H9 (cell line): ENCODE data around the gene TNFSF4. TPM values are rescaled to one million over a fixed set of nuclear protein-coding genes. Genes with fewer than 3 reads are reported as not detected.

ENCODE experiments used
- DNase-seq: peaks from one replicate; pipeline ENCODE4 v3.0.0-alpha.2; 2017
- H2AFZ ChIP-seq: one replicate; pipeline ENCODE4 v1.6.1; 2013; ENCODE audit warnings: mild to moderate bottlenecking, low read length, control low read depth, moderate library complexity
- H2AK5ac ChIP-seq: 2 replicates; pipeline ENCODE4 v1.6.1; 2013; ENCODE audit warnings: low read length, control low read depth, mixed read lengths; ENCODE audit not compliant: insufficient read length
- H2BK120ac ChIP-seq: one replicate; pipeline ENCODE4 v1.6.1; 2013; ENCODE audit warnings: low read depth, mild to moderate bottlenecking, low read length, control low read depth, inconsistent platforms; ENCODE audit not compliant: poor library complexity, severe bottlenecking
- H2BK12ac ChIP-seq: 2 replicates; pipeline ENCODE4 v1.6.1; 2013; ENCODE audit warnings: low read length, control low read depth, mixed read lengths, low read depth; ENCODE audit not compliant: insufficient read length
- H2BK15ac ChIP-seq: 2 replicates; pipeline ENCODE4 v1.6.1; 2013; ENCODE audit warnings: low read depth, low read length, control low read depth
- H2BK20ac ChIP-seq: one replicate; pipeline ENCODE4 v1.6.1; 2013; ENCODE audit warnings: low read depth, mild to moderate bottlenecking, low read length, control low read depth, inconsistent platforms; ENCODE audit not compliant: poor library complexity, severe bottlenecking
- H2BK5ac ChIP-seq: 2 replicates; pipeline ENCODE4 v1.6.1; 2013; ENCODE audit warnings: low read length, control low read depth, mixed read lengths; ENCODE audit not compliant: insufficient read length
- H3K14ac ChIP-seq: 2 replicates; pipeline ENCODE4 v1.6.1; 2013; ENCODE audit warnings: low read length, control low read depth; ENCODE audit not compliant: insufficient read depth
- H3K18ac ChIP-seq: 2 replicates; pipeline ENCODE4 v1.6.1; 2013; ENCODE audit warnings: low read depth, mild to moderate bottlenecking, mixed read lengths, low read length, control low read depth; ENCODE audit not compliant: insufficient read length
- H3K23ac ChIP-seq: 2 replicates; pipeline ENCODE4 v1.6.1; 2013; ENCODE audit warnings: low read length, control low read depth, mixed read lengths, low read depth; ENCODE audit not compliant: insufficient read length
- H3K23me2 ChIP-seq: 2 replicates; pipeline ENCODE4 v1.6.1; 2013; ENCODE audit warnings: low read depth, mild to moderate bottlenecking, mixed read lengths, low read length, control low read depth; ENCODE audit not compliant: insufficient read length, poor library complexity, severe bottlenecking
- H3K27ac ChIP-seq: 2 replicates; pipeline ENCODE4 v1.5.1; 2013; ENCODE audit warnings: low read length, control low read depth, mixed read lengths, low read depth; ENCODE audit not compliant: insufficient read length
- H3K27me3 ChIP-seq: 2 replicates; pipeline ENCODE4 v1.6.1; 2013; ENCODE audit warnings: low read length, control low read depth, inconsistent platforms; ENCODE audit not compliant: insufficient read depth
- H3K4ac ChIP-seq: 2 replicates; pipeline ENCODE4 v1.6.1; 2013; ENCODE audit warnings: low read depth, mild to moderate bottlenecking, control low read depth, inconsistent platforms, low read length, moderate library complexity
- H3K4me1 ChIP-seq: 2 replicates; pipeline ENCODE4 v1.6.1; 2013; ENCODE audit warnings: low read length, control low read depth, inconsistent platforms; ENCODE audit not compliant: insufficient read depth
- H3K4me2 ChIP-seq: 2 replicates; pipeline ENCODE4 v1.6.1; 2013; ENCODE audit warnings: low read length, control low read depth, mixed read lengths; ENCODE audit not compliant: insufficient read length, insufficient read depth
- H3K56ac ChIP-seq: 2 replicates; pipeline ENCODE4 v1.6.1; 2013; ENCODE audit warnings: low read depth, mild to moderate bottlenecking, mixed read lengths, low read length, control low read depth; ENCODE audit not compliant: insufficient read length
- H3K79me1 ChIP-seq: 2 replicates; pipeline ENCODE4 v1.6.1; 2013; ENCODE audit warnings: low read depth, mild to moderate bottlenecking, moderate library complexity, low read length, control low read depth, inconsistent platforms; ENCODE audit not compliant: insufficient read depth, poor library complexity, severe bottlenecking
- H3K79me2 ChIP-seq: 2 replicates; pipeline ENCODE4 v1.6.1; 2013; ENCODE audit warnings: low read length, control low read depth, inconsistent platforms; ENCODE audit not compliant: insufficient read depth
- H3K9ac ChIP-seq: 2 replicates; pipeline ENCODE4 v1.6.1; 2013; ENCODE audit warnings: low read length, control low read depth, mixed read lengths; ENCODE audit not compliant: insufficient read length; ENCODE audit errors: extremely low read depth
- H3K9me3 ChIP-seq: one replicate; pipeline ENCODE4 v1.6.1; 2013; ENCODE audit warnings: low read depth, low read length, inconsistent platforms; ENCODE audit not compliant: control insufficient read depth
- H3T11ph ChIP-seq: one replicate; pipeline ENCODE4 v1.6.1; 2013; ENCODE audit warnings: mild to moderate bottlenecking, low read length, control low read depth, inconsistent platforms
- H4K20me1 ChIP-seq: one replicate; pipeline ENCODE4 v1.6.1; 2013; ENCODE audit not compliant: control insufficient read depth, insufficient read length, insufficient read depth
- H4K5ac ChIP-seq: 2 replicates; pipeline ENCODE4 v1.6.1; 2013; ENCODE audit warnings: low read depth, mild to moderate bottlenecking, mixed read lengths, low read length, control low read depth; ENCODE audit not compliant: insufficient read length
- H4K8ac ChIP-seq: replicated peaks from 2 replicates; pipeline ENCODE4 v1.6.1; 2013; ENCODE audit warnings: low read length, control low read depth, mixed read lengths, low read depth; ENCODE audit not compliant: insufficient read length
- H4K91ac ChIP-seq: 2 replicates; pipeline ENCODE4 v1.6.1; 2013; ENCODE audit warnings: low read depth, mild to moderate bottlenecking, moderate library complexity, mixed read lengths, low read length, control low read depth; ENCODE audit not compliant: insufficient read length
- H3K27ac Mint-ChIP-seq, 3 experiments: 2 replicates in 2 of 3; 3 replicates in 1 of 3; pipeline ENCODE4 v1.8.0; 2020 to 2021; ENCODE audit warnings: mixed read lengths in 3 of 3, mild to moderate bottlenecking in 1 of 3, moderate library complexity in 1 of 3
- H3K27me3 Mint-ChIP-seq: 2 replicates; pipeline ENCODE4 v1.8.0; 2021; ENCODE audit warnings: low read depth, mild to moderate bottlenecking, moderate library complexity, mixed read lengths
- H3K36me3 Mint-ChIP-seq, 3 experiments: 2 replicates in 2 of 3; 3 replicates in 1 of 3; pipeline ENCODE4 v1.8.0; 2020 to 2021; ENCODE audit warnings: low read depth in 3 of 3, mixed read lengths in 3 of 3; ENCODE audit not compliant: insufficient read depth in 1 of 3
- H3K4me1 Mint-ChIP-seq, 2 experiments: 2 replicates each; pipeline ENCODE4 v1.8.0; 2020; ENCODE audit warnings: mixed read lengths in 2 of 2
- H3K4me3 Mint-ChIP-seq, 2 experiments: 2 replicates in 1 of 2; 3 replicates in 1 of 2; pipeline ENCODE4 v1.8.0; 2020 to 2021; ENCODE audit warnings: mild to moderate bottlenecking in 2 of 2, mixed read lengths in 2 of 2, moderate library complexity in 1 of 2
- H3K9me3 Mint-ChIP-seq, 2 experiments: 2 replicates in 1 of 2; 3 replicates in 1 of 2; pipeline ENCODE4 v1.8.0; 2020; ENCODE audit warnings: mild to moderate bottlenecking in 2 of 2, mixed read lengths in 2 of 2, moderate library complexity in 1 of 2
- WGBS: extraction: QIAGEN DNeasy Blood & Tissue Kit; methylation state at CpG from one replicate; pipeline ENCODE4 v1.1.7; 2013; ENCODE audit warnings: missing lambda C conversion rate, low lambda C conversion rate, mixed read lengths; ENCODE audit not compliant: insufficient read length; ENCODE audit errors: extremely low coverage; 5-methylcytosine and 5-hydroxymethylcytosine counted together
- total RNA-seq: library from RNA; stranded (reverse); gene quantifications from 2 replicates; pipeline ENCODE4 v1.2.1, GENCODE V29; 2021
- TF ChIP-seq, protein P1 (sequence below): fragments of 200-600 bp; sonication (generic); conservative IDR thresholded peaks from 3 replicates; pipeline ENCODE4 v1.8.0; 2021; ENCODE audit warnings: antibody characterized with exemption, mild to moderate bottlenecking

TNFSF4 gene
- total RNA-seq, 1 experiment from 2014 or later, result 0.28 TPM

DNA sequence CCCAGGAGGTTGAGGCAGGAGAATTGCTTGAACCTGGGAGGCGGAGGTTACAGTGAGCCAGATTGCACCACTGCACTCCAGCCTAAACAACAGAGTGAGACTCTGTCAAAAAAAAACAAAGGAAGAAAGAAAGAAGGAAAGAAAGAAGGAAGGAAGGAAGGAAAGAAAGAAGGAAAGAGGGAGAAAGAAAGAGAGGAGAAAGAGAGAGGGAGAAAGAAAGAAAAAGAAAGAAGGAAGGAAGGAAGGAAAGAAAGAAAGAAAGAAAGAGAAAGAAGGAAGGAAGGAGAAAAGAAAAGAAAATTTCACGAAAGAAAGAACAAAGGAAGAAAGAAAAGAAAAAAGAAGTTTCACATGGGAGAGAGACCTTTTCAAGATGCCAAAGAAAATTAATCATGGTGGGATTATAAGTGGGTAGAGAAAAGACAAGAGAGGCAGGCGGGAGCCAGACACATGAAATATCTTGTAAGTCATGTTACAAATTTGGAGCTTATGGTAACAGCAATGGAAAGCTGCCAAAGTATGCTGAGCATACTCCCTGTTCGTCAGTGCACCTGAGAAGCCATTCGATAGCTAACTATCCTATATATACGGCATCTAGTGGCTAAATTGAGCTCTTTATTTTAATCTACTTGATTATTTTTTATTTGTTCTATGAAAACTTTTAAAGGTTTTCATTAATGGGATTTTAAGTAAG lies 41.3 kb upstream of the TNFSF4 start:
- H4K91ac ChIP-seq, result no peak overlapping the region
- DNase-seq, result no peak
- no peak overlapping the region for H2BK120ac ChIP-seq
- H3K23ac ChIP-seq, result no peak overlapping the region
- no peak overlapping the region for H4K5ac ChIP-seq
- H2AFZ ChIP-seq, result no peak overlapping the region
- H2BK12ac ChIP-seq, result no peak overlapping the region
- no CpG with 5 or more reads among the region's 6 CpGs for WGBS
- no peaks in the 10 kb centered on the region for H4K20me1 ChIP-seq
- H3K4me3 Mint-ChIP-seq, result no peak overlapping the region
- H3K36me3 Mint-ChIP-seq, result no peaks in the 10 kb centered on the region
- no peak overlapping the region for H2BK5ac ChIP-seq
- peaks cover 4 to 7% of the 10 kb centered on the region in 2 experiments; a peak in 4 of 5 replicates for H3K9me3 Mint-ChIP-seq
- no peaks in the 10 kb centered on the region for H3K4me1 Mint-ChIP-seq
- H3K27ac ChIP-seq, result no peak overlapping the region
- TF ChIP-seq, protein P1, sequence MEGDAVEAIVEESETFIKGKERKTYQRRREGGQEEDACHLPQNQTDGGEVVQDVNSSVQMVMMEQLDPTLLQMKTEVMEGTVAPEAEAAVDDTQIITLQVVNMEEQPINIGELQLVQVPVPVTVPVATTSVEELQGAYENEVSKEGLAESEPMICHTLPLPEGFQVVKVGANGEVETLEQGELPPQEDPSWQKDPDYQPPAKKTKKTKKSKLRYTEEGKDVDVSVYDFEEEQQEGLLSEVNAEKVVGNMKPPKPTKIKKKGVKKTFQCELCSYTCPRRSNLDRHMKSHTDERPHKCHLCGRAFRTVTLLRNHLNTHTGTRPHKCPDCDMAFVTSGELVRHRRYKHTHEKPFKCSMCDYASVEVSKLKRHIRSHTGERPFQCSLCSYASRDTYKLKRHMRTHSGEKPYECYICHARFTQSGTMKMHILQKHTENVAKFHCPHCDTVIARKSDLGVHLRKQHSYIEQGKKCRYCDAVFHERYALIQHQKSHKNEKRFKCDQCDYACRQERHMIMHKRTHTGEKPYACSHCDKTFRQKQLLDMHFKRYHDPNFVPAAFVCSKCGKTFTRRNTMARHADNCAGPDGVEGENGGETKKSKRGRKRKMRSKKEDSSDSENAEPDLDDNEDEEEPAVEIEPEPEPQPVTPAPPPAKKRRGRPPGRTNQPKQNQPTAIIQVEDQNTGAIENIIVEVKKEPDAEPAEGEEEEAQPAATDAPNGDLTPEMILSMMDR, result no peak
- peak overlapping the region in 1 of 3 experiments; percentile 40; a peak in 2 of 7 replicates for H3K27ac Mint-ChIP-seq
- no peak overlapping the region for H3K4me2 ChIP-seq
- no peak overlapping the region for H3K4ac ChIP-seq
- H4K8ac ChIP-seq, result no peak overlapping the region
- no peaks in the 10 kb centered on the region for H3K23me2 ChIP-seq
- H2BK20ac ChIP-seq, result no peak overlapping the region
- no peaks in the 10 kb centered on the region for H3K79me2 ChIP-seq
- H3K79me1 ChIP-seq, result no peaks in the 10 kb centered on the region
- no peak overlapping the region for H3K9ac ChIP-seq
- H2BK15ac ChIP-seq, result no peak overlapping the region
- H3K27me3 ChIP-seq, result no peaks in the 10 kb centered on the region
- H3K4me1 ChIP-seq, result no peaks in the 10 kb centered on the region
- H3T11ph ChIP-seq, result no peak overlapping the region
- H3K27me3 Mint-ChIP-seq, result peaks cover 4% of the 10 kb centered on the region; the same call in 1 of the 2 replicates
- no peak overlapping the region for H3K56ac ChIP-seq
- no peak overlapping the region for H3K18ac ChIP-seq
- no peak overlapping the region for H3K14ac ChIP-seq
- no peak overlapping the region for H2AK5ac ChIP-seq
- H3K9me3 ChIP-seq, result no peaks in the 10 kb centered on the region
